ENCODE measurements around the gene SLCO3A1. TPM values are rescaled to one million over a fixed set of nuclear protein-coding genes. Genes with fewer than 3 reads are reported as not detected.

The SLCO3A1 gene
- total RNA-seq, 1 experiment from 2014 or later = not detected

GRCh38 chr15:92020804-92021203 is 167.3 kb downstream of the SLCO3A1 start:
- peaks cover 15% of the 10 kb centered on the region for H3K27me3 Mint-ChIP-seq (ENCODE audit: insufficient read depth, unreplicated experiment)
- H3K4me3 Mint-ChIP-seq (ENCODE audit: unreplicated experiment) = no peak overlapping the region
- H3K27ac Mint-ChIP-seq (ENCODE audit: unreplicated experiment) = no peak overlapping the region
- H3K4me1 Mint-ChIP-seq (ENCODE audit: low read depth, unreplicated experiment) = no peaks in the 10 kb centered on the region
- Histone ChIP-seq H3K36me3 (ENCODE audit: control insufficient read depth, insufficient read depth, low read length) (no peaks in the 10 kb centered on the region), H3K4me1 (no peaks in the 10 kb centered on the region), H3K9me3 (no peaks in the 10 kb centered on the region), H3K4me3 (ENCODE audit: low read depth, low read length) (no peak overlapping the region), H3K27me3 (replicated peaks; ENCODE audit: control insufficient read depth, insufficient read depth, low read length) (no peaks in the 10 kb centered on the region)
- intact Hi-C loops (cut with micrococcal nuclease; ENCODE audit: unreplicated experiment) = no loop called here
- POLR2A ChIA-PET = no interaction called here
- H3K36me3 Mint-ChIP-seq (ENCODE audit: insufficient read depth, unreplicated experiment) = no peaks in the 10 kb centered on the region
- no peaks in the 10 kb centered on the region for H3K9me3 Mint-ChIP-seq (ENCODE audit: unreplicated experiment)
- CTCF ChIA-PET = no interaction called here
- no peak for TF ChIP-seq CTCF (IDR thresholded peaks at IDR 0.05; ENCODE audit: insufficient read depth in 1 of 2, low read depth in 1 of 2, low read length in 1 of 2, severe bottlenecking in 1 of 2, unreplicated experiment in 1 of 2)
- DNase-seq = no peak
- no TSS peak for BruUV-seq (replicated peaks)

GRCh38 chr15:92021792-92022191 is 168.3 kb downstream of the SLCO3A1 start:
- Histone ChIP-seq H3K4me1 (no peaks in the 10 kb centered on the region), H3K9me3 (no peaks in the 10 kb centered on the region), H3K27me3 (replicated peaks; ENCODE audit: control insufficient read depth, insufficient read depth, low read length) (no peaks in the 10 kb centered on the region), H3K36me3 (ENCODE audit: control insufficient read depth, insufficient read depth, low read length) (no peaks in the 10 kb centered on the region), H3K4me3 (ENCODE audit: low read depth, low read length) (no peak overlapping the region)
- H3K27ac Mint-ChIP-seq (ENCODE audit: unreplicated experiment) = no peak overlapping the region
- ChIA-PET CTCF (no interaction called here), POLR2A (no interaction called here)
- BruUV-seq (replicated peaks) = no TSS peak
- no peak for DNase-seq
- H3K9me3 Mint-ChIP-seq (ENCODE audit: unreplicated experiment) = no peaks in the 10 kb centered on the region
- H3K4me3 Mint-ChIP-seq (ENCODE audit: unreplicated experiment) = no peak overlapping the region
- no peaks in the 10 kb centered on the region for H3K36me3 Mint-ChIP-seq (ENCODE audit: insufficient read depth, unreplicated experiment)
- H3K4me1 Mint-ChIP-seq (ENCODE audit: low read depth, unreplicated experiment) = no peaks in the 10 kb centered on the region
- TF ChIP-seq CTCF (IDR thresholded peaks at IDR 0.05; ENCODE audit: insufficient read depth in 1 of 2, low read depth in 1 of 2, low read length in 1 of 2, severe bottlenecking in 1 of 2, unreplicated experiment in 1 of 2) = no peak
- intact Hi-C loops (cut with micrococcal nuclease; ENCODE audit: unreplicated experiment) = no loop called here
- peaks cover 10% of the 10 kb centered on the region for H3K27me3 Mint-ChIP-seq (ENCODE audit: insufficient read depth, unreplicated experiment)

GRCh38 chr15:92023965-92024364 is 170.5 kb downstream of the SLCO3A1 start:
- CTCF ChIA-PET = no interaction called here
- BruUV-seq (replicated peaks) = no TSS peak

More at GRCh38 chr15:92023965-92024364, 170.5 kb downstream of the SLCO3A1 start:
- no peaks in the 10 kb centered on the region for H3K9me3 Mint-ChIP-seq (ENCODE audit: unreplicated experiment)
- H3K36me3 Mint-ChIP-seq (ENCODE audit: insufficient read depth, unreplicated experiment) = no peaks in the 10 kb centered on the region
- no peaks in the 10 kb centered on the region for H3K9me3 ChIP-seq
- intact Hi-C loops (cut with micrococcal nuclease; ENCODE audit: unreplicated experiment) = no loop called here
- H3K36me3 ChIP-seq (ENCODE audit: control insufficient read depth, insufficient read depth, low read length) = no peaks in the 10 kb centered on the region
- TF ChIP-seq CTCF (IDR thresholded peaks at IDR 0.05; ENCODE audit: insufficient read depth in 1 of 2, low read depth in 1 of 2, low read length in 1 of 2, severe bottlenecking in 1 of 2, unreplicated experiment in 1 of 2) = no peak
- POLR2A ChIA-PET = no interaction called here
- no peak overlapping the region for H3K4me3 ChIP-seq (ENCODE audit: low read depth, low read length)
- no peaks in the 10 kb centered on the region for H3K4me1 ChIP-seq
- no peak for DNase-seq
- no peak overlapping the region for H3K27ac Mint-ChIP-seq (ENCODE audit: unreplicated experiment)
- no peaks in the 10 kb centered on the region for H3K27me3 ChIP-seq (replicated peaks; ENCODE audit: control insufficient read depth, insufficient read depth, low read length)
- no peaks in the 10 kb centered on the region for H3K4me1 Mint-ChIP-seq (ENCODE audit: low read depth, unreplicated experiment)
- H3K4me3 Mint-ChIP-seq (ENCODE audit: unreplicated experiment) = no peak overlapping the region
- H3K27me3 Mint-ChIP-seq (ENCODE audit: insufficient read depth, unreplicated experiment) = peaks cover 4% of the 10 kb centered on the region

Measured in Caco-2 (cell line).